GM12878 (cell line): Measurements from ENCODE around the gene OPCML. TPM values are rescaled to one million over a fixed set of nuclear protein-coding genes. Genes with fewer than 3 reads are reported as not detected.

Source experiments
- CUX1 ChIP-seq: IDR thresholded peaks from 2 replicates; pipeline ENCODE4 v1.6.1; 2012; ENCODE audit warnings: improper control_type of control experiment, low read depth, low read length; ENCODE audit not compliant: insufficient replicate concordance
- EED ChIP-seq: sonication (generic); IDR thresholded peaks from 2 replicates; pipeline ENCODE4 v1.6.1; 2016; ENCODE audit warnings: antibody characterized with exemption, low read depth
- HDGF ChIP-seq: fragments of 450-650 bp; IDR thresholded peaks from 2 replicates; pipeline ENCODE4 v1.6.1; 2016; ENCODE audit warnings: antibody characterized with exemption
- KLF5 ChIP-seq: fragments of 450-650 bp; IDR thresholded peaks from 2 replicates; pipeline ENCODE4 v1.6.1; 2014; ENCODE audit warnings: mild to moderate bottlenecking; ENCODE audit not compliant: partially characterized antibody
- RAD21 ChIP-seq: IDR thresholded peaks from 2 replicates; pipeline ENCODE4 v1.6.1; 2011; ENCODE audit warnings: mild to moderate bottlenecking, low read depth, low read length, moderate library complexity; ENCODE audit not compliant: insufficient read depth
- REST ChIP-seq: IDR thresholded peaks from 2 replicates; pipeline ENCODE4 v1.6.1; 2012; ENCODE audit warnings: mild to moderate bottlenecking, low read depth, low read length
- RUNX3 ChIP-seq: IDR thresholded peaks from 2 replicates; pipeline ENCODE4 v1.6.1; 2012; ENCODE audit warnings: low read length, inconsistent platforms
- SREBF1 ChIP-seq: IDR thresholded peaks from 2 replicates; pipeline ENCODE4 v1.6.1; 2012; ENCODE audit warnings: mild to moderate bottlenecking, low read length
- SUPT20H ChIP-seq: IDR thresholded peaks from 2 replicates; pipeline ENCODE4 v1.6.1; 2011; ENCODE audit warnings: low read depth, mild to moderate bottlenecking, low read length, moderate library complexity, borderline replicate concordance; ENCODE audit not compliant: control insufficient read depth
- ZBED1 ChIP-seq: IDR thresholded peaks from 2 replicates; pipeline ENCODE4 v1.6.1; 2016; ENCODE audit warnings: borderline replicate concordance
- ZSCAN29 ChIP-seq: fragments of 450-650 bp; IDR thresholded peaks from 2 replicates; pipeline ENCODE4 v1.6.1; 2017; ENCODE audit warnings: mild to moderate bottlenecking, moderate library complexity
- polyA plus RNA-seq, 11 experiments: library from polyadenylated mRNA; depleted of rRNA in 4 of 11; unstranded in 6 of 11; stranded (reverse) in 5 of 11; fragments of >200 nt; fragmentation: Nextera tagmentation in 4 of 11; fragmentation: Illumina TruSeq in 1 of 11; extraction: Ambion mirVana in 4 of 11; extraction: Trizol in 1 of 11; gene quantifications; 1 replicate in 1 of 11; 2 replicates in 10 of 11; pipeline versions ENCODE4 v1.2.1 to v1.2.3, GENCODE V29; 2011 to 2016; ENCODE audit warnings: inconsistent platforms in 2 of 11, missing spikeins in 2 of 11, low read depth in 1 of 11
- total RNA-seq, 4 experiments: library from RNA; depleted of rRNA in 3 of 4; stranded (reverse); fragments of >200 nt in 3 of 4; fragmentation: Illumina TruSeq in 1 of 4; extraction: Trizol in 1 of 4; gene quantifications; 2 replicates each; pipeline versions ENCODE4 v1.2.1 to v1.2.3, GENCODE V29; 2013 to 2021

OPCML gene
- total and polyA plus RNA-seq, 10 of the 15 experiments (the other 5 are each of a cell fraction or from before 2014, with no cell fraction given): 0.84 TPM; not detected in 9

GRCh38 chr11:133072378-133072777 is 459.9 kb downstream of the OPCML start (continued):
- TF ChIP-seq CUX1: no peak
- no peak for TF ChIP-seq SREBF1
- no peak for TF ChIP-seq RUNX3
- no peak for TF ChIP-seq ZSCAN29
- TF ChIP-seq RAD21: no peak
- TF ChIP-seq REST: no peak
- no peak for TF ChIP-seq HDGF
- TF ChIP-seq SUPT20H: no peak
- no peak for TF ChIP-seq ZBED1
- TF ChIP-seq EED: no peak
- TF ChIP-seq KLF5: no peak
